GM19372 (cell line): ENCODE data around the gene STPG4.
A peak's percentile ranks its signal among the peaks of the same experiment; 100 is the strongest.

Experiments
- ATAC-seq: cut with Tn5 transposase; IDR thresholded peaks from one replicate; pipeline ENCODE4 v1.9.1; 2021; ENCODE audit warnings: mild to moderate bottlenecking, low read depth, moderate library complexity; ENCODE audit not compliant: unreplicated experiment

Gene STPG4

DNA sequence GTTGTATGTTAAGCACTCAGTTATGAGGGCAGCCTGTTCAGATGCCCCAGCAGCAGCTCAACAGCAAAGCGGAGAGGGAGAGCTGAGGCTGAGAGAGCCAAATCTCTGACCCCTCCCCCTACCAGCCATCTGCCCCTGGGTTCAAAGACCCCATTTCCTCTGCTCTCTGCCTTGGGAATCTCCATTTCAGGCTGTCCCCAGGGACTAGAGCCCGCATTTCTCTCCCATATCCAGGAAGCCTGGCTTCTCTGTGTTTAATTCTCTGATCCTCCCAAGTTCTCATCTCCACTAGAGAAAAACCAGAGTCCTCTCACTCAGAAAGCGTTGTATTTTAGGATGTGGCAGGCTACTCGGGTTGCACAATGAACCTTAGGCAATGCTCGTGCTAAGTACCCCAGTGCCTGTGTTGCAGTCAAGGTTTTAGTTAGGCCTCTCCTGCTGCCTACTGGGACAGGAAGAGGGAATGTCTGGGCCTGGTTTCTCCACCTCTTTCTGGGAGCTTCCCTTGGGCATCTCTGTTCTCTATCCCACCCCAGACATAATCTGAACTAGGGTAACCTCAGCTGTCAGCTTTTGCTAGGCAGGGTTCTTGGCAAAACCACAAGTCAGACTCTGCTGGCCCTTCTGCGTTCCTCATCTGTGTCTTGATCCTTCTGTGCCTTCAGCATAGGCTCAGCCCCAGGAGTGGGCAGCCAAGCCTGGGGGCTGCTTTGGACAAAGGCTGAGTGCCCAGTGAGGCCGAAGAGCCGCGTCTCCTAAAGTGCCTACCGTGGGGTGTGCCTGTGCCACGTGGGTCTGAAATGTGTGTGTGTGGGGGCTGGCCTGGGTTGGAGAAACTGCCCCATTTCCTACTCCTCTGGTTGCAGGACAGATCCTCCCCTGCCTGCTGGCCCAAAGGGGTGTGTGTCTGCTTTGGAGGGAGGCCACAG lies 96.8 kb downstream of the STPG4 start:
- peak; percentile 55 for ATAC-seq

DNA sequence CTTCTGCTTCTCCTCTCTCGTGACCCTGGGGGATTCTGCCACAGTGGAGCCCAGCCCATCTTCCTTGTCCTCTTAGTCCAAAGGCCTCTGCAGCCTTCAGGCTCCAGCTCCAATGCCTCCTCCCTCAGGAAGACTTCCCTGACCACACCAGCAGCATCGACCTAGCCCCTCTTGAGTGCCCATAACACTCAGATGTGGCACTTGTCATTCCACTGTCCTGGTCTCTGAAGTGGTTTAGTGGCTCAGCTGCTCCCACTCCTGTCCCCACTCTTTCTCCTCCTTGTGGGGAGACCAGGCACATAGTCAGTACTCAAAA lies 97.5 kb downstream of the STPG4 start:
- ATAC-seq: no peak

DNA sequence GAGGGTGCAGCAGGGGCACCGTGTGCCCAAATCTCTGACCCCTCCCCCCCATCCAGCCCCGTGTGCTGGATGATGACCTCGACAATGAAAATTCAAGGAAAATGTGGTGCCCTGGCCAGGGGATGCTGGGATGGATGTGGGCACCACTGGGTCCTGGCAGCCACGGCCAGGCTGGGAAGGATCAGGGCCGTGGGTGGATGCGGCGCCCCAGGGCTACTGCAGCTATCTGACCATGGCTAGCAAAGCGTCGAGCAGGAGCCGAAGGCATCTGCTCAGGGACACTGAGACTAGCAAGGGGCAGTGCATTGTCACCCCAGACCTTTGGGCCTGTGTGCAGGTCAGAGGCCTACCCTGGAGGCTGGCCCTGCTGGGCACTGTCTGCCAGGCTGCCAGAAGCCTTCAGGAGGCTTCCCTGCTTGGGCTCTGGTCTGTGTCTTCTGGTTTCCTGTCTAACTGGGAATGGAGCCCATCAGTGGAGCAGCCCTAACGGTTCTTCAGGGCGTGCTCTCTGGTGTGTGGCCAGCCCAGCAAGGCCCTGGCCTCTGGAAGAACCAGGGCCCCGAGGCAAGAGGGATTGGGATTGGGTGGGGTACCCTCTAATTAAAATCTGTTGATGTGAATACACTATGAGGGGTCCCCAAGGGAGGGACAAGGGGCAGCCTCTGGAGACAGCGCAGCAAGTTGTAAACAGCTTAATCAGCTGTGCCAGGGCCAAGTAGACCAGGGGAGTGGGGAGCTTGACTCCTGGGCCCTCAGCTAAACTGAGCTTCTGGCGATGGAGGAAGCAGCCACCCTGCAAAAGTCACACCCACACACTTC lies 98.0 kb downstream of the STPG4 start:
- ATAC-seq: peak; percentile 61

DNA sequence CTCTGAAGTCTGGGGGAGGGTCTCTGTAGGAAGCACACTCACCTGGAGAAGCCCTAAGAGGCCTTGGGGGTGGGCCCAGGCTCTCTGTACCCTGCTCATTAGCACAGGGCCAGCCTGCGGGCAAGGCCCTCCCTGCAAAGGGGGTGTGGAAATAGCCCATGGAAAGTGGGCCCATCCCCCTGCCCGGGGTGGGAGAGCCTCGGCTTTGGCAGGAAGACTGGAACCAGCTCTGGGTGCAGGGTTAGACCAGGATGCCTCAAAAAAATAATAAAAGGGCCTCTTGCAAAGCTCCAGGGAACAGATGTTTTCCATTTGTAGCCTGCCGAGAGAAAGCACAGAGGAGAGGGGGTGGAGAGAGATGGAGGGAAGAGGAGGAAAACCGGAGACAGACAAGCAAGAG lies 98.7 kb downstream of the STPG4 start:
- no peak for ATAC-seq

DNA sequence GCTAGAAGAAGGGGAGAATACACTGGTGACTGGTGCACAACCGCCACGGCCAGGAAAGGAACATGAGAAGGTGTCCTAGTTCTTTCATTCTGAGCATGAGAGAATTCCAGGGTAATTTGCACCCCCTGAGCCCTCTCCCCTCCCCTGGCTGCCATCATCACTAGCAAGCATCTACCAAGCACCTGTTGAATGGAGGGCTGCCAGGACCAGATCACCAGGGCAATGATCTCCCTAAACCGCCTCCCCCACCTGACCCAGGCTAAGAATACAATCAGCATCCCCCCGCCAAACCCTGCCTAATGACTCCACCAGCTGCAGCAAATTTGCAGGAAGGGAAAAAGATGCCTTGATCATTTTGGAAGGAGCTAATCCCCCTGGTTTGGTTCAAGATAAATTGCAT lies 100.2 kb downstream of the STPG4 start:
- ATAC-seq: no peak

DNA sequence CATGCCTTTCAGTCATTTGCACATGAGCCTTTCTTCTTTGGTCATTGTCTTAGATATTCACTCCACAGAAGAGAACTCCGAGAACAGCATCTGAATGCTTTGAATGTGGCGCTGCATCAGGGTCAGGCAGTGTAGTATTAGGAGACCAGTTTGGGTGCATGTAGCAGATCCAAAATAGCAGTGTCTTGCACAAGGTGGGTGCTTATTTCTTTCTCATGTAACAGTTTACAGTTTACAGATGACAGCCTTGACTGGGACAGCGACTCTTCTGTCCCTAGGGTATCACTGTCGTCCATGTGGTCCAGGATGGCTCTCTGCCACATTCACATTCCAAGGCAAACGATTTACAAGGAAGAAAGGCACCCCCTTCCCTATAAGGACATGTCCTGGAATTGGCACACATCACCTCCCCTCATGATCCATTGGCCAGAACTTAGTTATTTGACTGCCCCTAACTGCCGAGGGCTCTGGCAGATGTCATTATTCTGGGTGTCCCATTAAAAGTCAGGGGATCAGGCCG lies 101.0 kb downstream of the STPG4 start:
- no peak for ATAC-seq

DNA sequence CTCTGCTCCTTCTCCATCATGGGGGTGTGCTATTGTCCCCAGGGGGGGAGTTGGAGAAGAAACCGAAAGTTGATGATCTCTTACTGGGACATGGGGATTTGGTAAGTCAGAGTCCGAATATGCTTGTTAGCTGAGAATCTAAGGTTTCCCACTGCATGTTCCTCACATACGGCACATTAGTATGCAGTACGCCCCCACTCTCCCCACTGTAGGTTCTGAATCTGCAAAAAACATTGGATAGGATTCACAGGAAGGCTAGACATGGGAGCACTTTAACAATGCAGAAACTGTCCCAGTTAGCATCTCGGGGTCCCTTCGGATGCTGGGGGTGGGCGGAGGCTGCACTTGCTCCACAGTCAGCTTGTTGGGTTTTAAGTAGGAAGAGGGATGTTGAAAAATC lies 102.3 kb downstream of the STPG4 start:
- no peak for ATAC-seq

DNA sequence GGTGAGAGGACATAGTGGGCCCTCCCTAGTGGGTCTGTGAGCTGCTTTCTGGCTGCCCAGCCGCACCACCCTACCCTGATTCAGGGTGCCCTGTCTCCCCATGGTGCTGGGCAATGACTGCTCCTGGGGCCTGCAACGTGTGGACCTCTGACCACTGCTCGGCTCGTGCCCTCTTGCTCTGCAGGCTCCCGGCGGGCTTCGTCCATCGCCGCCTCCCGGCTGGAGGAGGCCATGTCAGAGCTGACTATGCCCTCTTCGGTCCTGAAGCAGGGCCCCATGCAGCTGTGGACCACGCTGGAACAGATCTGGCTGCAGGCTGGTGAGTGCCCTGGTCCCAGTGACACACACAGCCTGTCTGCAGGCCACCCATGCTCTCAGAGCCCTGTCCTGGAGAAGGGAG lies 103.5 kb downstream of the STPG4 start:
- no peak for ATAC-seq

DNA sequence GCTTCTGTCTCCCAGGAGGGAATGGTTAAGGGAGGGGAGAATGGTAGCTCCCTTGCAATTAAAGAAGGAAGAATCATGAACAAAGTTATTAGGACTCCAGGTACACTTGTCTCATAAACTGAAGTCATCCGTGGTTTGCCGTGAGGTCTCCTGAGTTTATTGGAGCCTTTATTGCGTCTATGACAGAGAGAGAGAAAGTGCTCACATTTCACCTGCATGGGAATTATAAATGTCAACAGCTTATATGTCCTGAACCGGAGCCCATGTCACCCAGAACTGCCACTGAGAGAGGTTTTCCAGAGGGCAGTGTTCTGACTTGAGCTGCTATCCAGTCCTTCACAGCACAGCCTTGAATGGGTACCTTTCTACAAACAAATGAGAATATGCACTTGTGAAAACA lies 104.3 kb downstream of the STPG4 start:
- no peak for ATAC-seq

DNA sequence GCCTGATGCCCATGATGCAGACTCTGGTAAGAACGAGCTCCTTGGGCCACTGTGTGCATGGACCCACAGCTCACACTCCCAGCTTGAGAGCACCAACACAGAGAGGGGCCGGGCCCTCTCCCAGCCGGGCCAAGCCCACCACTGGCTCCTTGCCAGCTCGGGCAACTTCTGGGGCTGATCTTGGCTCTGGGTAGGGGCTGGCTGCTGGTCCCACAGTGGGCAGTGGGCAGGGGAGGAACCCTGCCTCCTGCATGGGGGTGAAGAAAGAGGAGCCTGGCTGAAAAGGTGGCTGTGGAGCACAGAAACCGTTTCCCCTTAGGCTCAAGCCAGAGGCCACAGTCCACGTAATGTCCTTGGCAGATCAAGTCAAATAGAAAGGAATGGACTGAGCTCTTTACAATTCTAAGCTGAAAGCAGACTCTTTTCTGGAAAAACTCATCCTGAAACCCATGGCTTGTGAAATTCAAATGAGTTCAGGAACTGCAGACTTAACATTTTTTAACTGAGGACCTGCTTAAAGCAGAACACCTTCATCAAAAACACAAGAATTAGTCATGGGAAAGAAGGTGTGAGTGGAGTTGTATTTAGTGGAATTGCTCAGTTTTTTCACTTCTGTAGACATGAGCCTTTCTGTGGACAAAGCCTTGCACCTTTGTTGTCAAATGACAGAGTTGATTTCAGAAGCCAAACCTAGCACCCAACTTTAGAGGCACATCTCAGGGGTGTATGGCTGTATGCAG lies 104.9 kb downstream of the STPG4 start:
- no peak for ATAC-seq

DNA sequence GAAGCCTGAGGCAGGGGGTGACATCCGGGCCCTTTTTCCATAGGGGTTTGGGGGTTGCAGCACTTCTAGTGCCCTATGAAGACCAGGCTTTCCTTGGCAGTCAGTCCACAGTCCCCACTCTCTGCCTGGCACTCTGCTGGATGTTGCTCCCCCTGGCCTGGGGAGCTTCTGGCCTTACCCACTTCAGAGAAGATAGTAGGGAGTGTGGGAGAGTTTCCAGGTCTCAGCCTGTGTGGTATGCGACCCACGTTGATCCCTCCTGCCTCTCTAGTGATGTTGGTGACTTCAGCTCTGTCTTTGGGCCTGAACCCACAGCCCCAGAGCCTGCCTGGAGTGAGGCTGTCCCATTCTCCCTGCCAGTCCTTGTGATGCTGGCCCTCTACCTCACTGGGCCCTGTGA lies 105.6 kb downstream of the STPG4 start:
- ATAC-seq: no peak

DNA sequence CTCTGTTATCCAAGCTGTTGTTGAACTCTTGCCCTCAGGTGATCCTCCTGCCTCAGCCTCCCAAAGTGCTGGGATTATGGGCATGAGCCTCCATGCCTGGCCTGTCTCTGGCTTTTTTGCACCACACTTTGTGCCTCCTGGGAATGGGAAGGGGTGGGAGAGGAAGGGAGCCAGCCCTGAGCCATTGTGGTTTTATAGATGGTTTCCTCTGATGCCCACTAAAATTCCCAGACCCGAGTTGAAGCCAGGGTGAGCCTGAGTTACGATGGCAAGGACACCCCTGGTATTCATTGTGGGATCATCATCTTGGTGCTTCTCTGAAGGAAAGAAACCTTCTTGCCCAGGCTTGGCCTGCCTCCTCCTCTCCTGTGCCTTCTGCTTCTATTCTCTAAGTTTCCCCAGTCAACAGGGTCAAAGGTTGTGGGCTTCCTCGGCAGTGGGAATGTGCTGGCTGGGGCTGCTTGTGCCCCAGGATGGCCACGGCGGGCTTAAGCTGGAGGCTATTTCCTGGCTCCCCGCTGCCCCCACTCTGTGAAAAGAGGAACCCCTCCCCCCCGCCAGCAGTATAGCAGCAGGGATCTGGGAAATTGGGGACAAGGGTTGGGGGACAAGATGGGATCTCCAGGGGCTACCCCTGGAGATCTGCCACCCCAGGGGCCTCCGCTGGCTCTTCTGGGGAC lies 106.2 kb downstream of the STPG4 start:
- ATAC-seq: no peak

DNA sequence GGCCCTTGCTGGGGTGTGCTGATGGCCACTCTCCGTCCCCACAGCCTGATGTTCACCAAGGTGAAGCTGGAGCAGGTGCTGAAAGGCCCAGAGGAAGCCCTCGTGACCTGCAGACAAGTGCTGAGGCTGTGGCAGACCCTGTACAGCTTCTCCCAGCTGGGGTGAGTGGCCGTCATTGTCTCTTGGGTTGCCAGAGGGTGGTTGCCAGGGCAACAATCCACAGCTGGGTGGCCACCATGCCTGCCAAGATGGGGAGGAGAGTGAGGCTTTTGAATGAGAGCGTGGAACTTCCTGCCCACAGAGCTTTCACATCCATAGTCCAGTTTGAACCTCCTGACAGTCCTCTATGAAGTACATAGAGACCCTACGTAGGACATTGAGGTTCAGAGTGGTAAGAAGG lies 108.8 kb downstream of the STPG4 start:
- ATAC-seq: no peak

DNA sequence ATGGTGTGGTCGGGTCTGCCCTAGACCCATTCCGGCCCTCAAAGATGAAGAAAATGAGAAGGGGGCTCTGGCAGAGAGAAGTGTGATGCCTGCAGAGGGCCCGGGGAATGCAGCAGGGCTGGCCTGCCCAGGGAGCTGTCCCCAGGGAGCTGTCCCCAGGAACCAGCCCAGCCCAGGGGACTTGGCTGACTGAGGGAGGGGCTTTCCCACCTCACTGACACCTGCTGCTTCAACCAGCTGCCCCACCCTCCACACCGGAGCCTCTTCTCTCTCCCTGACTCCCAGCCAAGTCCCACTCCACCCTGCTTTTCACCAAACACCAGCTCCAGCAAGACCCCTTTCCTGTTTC lies 111.2 kb downstream of the STPG4 start:
- ATAC-seq: no peak

DNA sequence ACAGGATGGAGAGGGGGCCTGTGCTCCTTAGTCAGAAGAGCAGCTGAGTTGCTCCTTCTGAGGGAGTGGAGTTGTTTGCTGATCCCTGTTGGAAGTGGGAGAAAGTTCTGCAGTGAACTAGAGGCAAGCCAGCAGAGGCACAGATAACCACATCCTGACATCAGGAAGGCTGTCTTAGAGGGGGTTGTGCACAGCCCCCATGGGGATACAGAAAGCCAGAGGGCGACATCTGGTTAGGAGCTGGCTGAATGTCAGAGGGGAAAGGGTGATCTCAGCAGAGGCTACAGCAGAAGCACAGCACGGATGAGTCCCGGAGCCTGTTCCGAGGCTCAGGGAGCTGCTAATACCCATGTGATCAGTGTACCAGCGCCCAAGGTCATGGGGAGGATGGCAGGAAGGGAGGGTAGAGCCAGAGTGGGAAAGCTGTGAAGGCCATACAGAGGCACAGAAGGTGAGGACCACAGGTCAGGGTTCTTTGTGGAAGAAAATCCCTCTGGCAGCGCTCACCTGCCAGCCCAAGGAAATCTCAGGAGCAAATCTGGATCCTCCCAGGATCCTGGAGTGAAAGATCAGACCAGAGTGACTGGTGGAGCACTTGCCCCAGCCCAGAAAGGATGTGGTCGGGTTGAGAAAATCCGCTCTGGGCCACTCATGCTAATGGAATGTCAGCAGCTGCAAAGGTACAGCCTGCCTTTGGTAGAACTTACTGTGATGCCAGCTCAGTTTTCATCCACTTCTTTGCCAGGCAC lies 111.8 kb downstream of the STPG4 start:
- no peak for ATAC-seq

DNA sequence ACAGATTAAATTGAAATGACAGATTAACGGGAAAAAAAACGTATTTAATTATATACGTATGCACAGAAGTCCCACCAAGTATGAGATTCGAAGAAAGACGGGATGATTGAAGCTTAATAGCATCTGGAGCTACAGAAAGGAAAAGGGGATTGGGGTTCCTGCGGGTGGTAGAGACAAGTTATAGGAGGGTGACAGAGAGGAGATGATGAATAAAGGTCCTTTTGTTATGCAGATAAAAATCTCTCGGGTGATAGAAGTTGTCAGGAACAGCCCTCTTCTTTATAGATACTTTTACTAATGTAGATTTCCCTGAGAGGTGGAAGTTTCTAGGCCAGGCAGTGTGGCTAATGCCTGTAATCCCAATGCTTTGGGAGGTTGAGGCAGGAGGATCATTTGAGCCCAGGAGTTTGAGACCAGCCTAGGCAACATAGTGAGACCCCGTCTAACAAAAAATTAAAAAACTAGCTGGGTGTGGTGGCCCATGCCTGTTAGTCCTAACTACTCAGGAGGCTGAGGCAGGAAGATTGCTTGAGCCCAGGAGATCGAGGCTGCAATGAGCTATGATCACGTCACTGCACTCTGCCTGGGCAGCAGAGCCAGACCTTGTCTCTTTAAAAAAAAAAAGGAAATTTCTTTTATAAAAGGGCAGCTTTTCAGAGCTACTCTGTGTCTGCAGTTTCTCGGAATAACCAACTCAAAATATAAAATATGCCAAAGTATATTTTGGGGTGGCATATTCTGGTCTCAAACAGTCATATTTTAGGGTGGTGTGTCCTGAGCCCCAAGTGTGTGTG lies 113.0 kb downstream of the STPG4 start:
- no peak for ATAC-seq

DNA sequence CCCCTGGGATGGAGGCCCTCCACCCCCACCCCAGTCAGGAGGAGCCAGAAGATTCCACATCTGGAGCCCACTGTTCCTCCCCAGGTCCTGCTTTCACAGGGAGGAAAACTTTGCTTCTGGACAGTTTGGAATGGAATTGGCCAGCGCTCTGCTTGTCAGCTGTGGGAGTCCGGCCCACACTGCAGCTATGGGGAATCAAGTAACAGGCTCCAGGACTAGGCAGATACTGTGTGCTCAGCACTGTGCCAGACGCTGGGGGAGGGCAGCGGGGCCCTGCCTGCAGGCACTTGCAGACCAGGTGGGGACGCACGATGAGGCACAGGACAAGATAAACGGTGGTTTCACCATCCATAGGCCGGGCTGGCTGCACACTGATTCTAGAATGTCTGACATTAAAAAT lies 114.0 kb downstream of the STPG4 start:
- no peak for ATAC-seq

DNA sequence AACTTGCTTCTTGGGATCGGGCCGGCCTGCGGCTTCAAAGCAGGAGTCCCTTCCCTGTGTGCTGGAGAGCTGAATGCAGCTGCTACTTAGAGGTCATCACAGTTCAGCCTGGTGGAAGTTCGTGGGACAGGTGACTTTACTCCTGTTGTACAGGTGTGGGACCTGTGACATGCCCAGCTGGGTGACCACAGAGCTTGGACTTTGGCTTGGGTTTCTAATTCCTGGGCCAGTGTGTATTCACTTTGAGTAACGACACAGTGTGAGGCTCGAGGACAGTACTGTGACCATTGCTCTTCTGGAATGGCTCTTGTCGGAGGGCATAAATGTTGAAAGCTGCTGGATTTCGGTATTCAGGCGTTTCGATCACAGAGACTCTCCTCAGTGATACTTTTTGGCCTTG lies 114.5 kb downstream of the STPG4 start:
- no peak for ATAC-seq
